ENCODE measurements around the gene COL26A1.

GRCh38 chr7:101582971-101583370 is 220.3 kb downstream of the COL26A1 start:
- TF ChIP-seq, protein P1, sequence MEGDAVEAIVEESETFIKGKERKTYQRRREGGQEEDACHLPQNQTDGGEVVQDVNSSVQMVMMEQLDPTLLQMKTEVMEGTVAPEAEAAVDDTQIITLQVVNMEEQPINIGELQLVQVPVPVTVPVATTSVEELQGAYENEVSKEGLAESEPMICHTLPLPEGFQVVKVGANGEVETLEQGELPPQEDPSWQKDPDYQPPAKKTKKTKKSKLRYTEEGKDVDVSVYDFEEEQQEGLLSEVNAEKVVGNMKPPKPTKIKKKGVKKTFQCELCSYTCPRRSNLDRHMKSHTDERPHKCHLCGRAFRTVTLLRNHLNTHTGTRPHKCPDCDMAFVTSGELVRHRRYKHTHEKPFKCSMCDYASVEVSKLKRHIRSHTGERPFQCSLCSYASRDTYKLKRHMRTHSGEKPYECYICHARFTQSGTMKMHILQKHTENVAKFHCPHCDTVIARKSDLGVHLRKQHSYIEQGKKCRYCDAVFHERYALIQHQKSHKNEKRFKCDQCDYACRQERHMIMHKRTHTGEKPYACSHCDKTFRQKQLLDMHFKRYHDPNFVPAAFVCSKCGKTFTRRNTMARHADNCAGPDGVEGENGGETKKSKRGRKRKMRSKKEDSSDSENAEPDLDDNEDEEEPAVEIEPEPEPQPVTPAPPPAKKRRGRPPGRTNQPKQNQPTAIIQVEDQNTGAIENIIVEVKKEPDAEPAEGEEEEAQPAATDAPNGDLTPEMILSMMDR (IDR thresholded peaks at IDR 0.05), result no peak
- no peak for TF ChIP-seq POLR2A (IDR thresholded peaks at IDR 0.05)
- TF ChIP-seq POLR2AphosphoS5 (IDR thresholded peaks at IDR 0.05), result no peak
- TF ChIP-seq EP300 (IDR thresholded peaks at IDR 0.05), result no peak
